Activated CD8-positive, alpha-beta memory T cell treated with anti-CD3 and anti-CD28 coated beads, Interleukin-2, amount 50 U/mL, for 1 hour (primary cell): ENCODE data around the gene TMEM80.
"Not testable (repeated sequence)": the region's sequence is repeated elsewhere in the genome, so short reads cannot be mapped to it uniquely, and the experiment has no call there.

ENCODE experiments used
- DNase-seq: peaks from one replicate; pipeline ENCODE4 v3.0.0-alpha.2; 2020; ENCODE audit errors: extremely low read depth

The TMEM80 gene

GRCh38 chr11:695538-696248, at the start of gene TMEM80:
TSS of gene TMEM80 (plus strand) at chr11:695816. CDS start at chr11:695828, 12 bp downstream.
- peak; percentile 87 for DNase-seq

GRCh38 chr11:646214-646613, 49.4 kb upstream of the TMEM80 start:
- no peak for DNase-seq

- DNase-seq = not testable (repeated sequence)
These were observed 47.9 kb upstream of the TMEM80 start for GRCh38 chr11:647672-648158.

GRCh38 chr11:650482-650881, 45.1 kb upstream of the TMEM80 start:
- DNase-seq = no peak

GRCh38 chr11:653136-653535, 42.5 kb upstream of the TMEM80 start:
- DNase-seq = not testable (repeated sequence)

GRCh38 chr11:653837-654236, 41.8 kb upstream of the TMEM80 start:
- no peak for DNase-seq

GRCh38 chr11:654444-654843, 41.2 kb upstream of the TMEM80 start:
- DNase-seq = not testable (repeated sequence)

- DNase-seq = no peak
These were observed 40.4 kb upstream of the TMEM80 start for GRCh38 chr11:655036-655726.

GRCh38 chr11:656426-656825, 39.2 kb upstream of the TMEM80 start:
- no peak for DNase-seq

GRCh38 chr11:656866-657265, 38.8 kb upstream of the TMEM80 start:
- DNase-seq = no peak

GRCh38 chr11:657691-658126, 37.9 kb upstream of the TMEM80 start:
- DNase-seq = no peak

- no peak for DNase-seq
These were observed 36.0 kb upstream of the TMEM80 start for GRCh38 chr11:659532-660085.

- no peak for DNase-seq
These were observed 35.3 kb upstream of the TMEM80 start for GRCh38 chr11:660281-660680.

- DNase-seq = no peak
These were observed 34.8 kb upstream of the TMEM80 start for GRCh38 chr11:660681-661444.

- no peak for DNase-seq
These were observed 32.8 kb upstream of the TMEM80 start for GRCh38 chr11:662689-663274.

GRCh38 chr11:665062-665703, 30.4 kb upstream of the TMEM80 start:
- DNase-seq = no peak

- DNase-seq = no peak
These were observed 29.8 kb upstream of the TMEM80 start for GRCh38 chr11:665704-666281.

- DNase-seq = no peak
These were observed 21.8 kb upstream of the TMEM80 start for GRCh38 chr11:673866-674265.

- no peak for DNase-seq
These were observed 21.2 kb upstream of the TMEM80 start for GRCh38 chr11:674406-674805.

- DNase-seq = no peak
These were observed 17.3 kb upstream of the TMEM80 start for GRCh38 chr11:678297-678696.
